HG03565 (cell line): ENCODE results near the gene ACSBG1.

Source experiments
- ATAC-seq: cut with Tn5 transposase; IDR thresholded peaks from one replicate; pipeline ENCODE4 v1.9.1; 2021; ENCODE audit warnings: mild to moderate bottlenecking, moderate library complexity; ENCODE audit not compliant: unreplicated experiment

Gene ACSBG1

DNA sequence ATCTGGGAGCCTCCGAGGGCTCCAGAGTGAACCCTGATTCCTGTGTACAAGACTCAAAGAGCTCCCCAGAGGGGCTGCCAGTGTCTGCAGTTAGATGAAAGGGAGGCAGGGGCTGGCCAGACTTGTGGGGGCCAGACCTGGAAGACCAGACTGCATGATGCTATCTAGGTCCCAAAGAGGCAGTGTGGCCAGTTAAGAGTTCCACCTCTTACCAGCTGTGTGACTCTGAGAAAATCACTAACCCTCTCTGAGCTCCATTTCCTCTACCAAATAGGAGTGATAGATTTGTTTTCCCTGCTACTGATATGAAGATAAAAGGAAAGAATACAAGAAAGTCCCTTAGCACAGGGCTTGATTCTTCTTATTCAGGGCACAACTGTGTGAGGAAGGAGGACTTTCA, 29.0 kb downstream of the ACSBG1 start:
- no peak for ATAC-seq

DNA sequence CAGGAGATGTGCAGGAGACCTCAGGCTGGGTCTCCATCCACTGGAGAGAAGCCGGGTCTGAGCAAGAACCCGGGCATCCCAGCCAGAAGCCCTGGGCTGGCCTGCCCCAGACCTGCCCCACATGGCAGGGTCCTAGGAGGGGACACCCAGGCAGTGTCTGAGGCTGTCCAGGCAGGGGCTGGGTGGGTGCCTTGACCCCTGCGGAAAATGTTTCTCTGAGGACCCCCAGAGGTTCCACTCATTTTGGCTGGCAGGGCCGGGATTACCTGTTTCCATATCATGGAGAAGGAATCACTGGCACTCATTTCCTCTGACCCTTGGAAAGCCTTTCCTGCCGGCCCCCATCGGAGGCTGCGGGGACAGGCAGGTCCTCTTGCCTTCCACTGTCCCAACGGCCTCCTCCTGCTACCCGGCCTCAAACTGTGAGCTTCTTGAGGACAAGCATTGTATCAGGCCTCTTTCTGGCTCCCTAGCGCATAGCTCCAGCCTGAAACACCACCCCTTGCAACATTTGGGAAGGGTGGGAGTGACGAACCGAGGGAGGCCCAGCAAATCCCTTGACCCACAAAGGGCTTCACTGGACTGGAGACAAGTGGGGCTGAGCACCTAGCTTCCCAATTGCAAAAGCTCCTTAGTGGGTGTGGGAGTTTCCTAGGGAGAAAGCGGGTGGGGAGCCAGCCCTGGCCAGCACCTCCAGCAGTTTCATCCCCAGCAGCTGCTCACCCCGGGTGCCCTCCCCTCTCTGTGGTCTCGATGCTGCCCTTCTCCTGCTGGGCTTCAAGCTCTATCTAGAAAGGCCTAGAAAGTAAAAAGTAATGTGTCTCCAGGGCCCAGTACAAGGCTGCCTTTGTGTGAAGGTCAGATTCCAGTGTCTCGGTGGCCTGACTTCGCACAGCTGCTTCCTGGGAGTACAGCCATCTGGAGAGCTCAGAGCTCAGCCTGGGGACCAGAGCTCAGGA, 29.7 kb downstream of the ACSBG1 start:
- ATAC-seq: no peak

DNA sequence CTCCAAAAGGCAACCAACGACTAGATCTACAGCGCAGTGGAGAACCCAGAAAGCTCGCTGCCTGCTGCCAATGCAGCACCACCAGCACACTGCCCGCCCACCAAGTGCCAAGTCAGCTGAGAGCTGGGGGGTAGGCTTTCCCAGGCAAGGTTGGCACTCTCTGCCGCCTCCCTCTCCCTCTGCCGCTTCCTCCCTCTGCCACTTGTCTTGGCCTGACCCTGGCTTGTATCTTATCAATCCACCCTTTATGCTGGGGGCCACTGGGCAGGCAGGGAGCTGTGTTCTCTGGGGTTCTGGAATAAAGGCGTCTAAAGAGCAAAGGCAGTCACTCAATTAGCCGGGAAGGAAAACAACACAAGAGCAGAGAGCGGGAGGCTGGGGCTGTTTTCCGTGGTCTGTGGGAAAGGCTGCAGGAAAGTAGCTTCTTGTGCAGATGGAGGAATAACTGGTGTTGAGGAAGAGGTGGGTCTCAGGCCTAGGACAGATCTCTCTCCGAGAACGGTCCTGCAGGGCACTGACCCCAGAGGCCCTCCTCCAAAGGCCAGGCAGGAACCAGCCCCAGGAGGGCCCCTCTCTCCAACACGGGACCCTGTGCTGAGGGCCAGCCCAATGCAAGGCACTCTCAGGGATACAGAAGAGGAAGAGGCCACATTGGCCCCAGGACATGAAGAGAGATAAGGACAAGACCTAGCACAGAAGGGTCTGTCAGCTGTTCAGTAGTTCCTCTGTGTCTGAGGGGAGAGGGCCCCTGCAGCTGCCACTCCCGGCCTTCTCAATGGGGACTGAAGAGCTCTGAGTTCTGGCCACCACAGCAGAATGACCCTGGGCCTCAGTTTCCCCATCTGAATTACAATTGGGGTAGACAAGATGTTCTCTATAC, 30.8 kb downstream of the ACSBG1 start:
- no peak for ATAC-seq

DNA sequence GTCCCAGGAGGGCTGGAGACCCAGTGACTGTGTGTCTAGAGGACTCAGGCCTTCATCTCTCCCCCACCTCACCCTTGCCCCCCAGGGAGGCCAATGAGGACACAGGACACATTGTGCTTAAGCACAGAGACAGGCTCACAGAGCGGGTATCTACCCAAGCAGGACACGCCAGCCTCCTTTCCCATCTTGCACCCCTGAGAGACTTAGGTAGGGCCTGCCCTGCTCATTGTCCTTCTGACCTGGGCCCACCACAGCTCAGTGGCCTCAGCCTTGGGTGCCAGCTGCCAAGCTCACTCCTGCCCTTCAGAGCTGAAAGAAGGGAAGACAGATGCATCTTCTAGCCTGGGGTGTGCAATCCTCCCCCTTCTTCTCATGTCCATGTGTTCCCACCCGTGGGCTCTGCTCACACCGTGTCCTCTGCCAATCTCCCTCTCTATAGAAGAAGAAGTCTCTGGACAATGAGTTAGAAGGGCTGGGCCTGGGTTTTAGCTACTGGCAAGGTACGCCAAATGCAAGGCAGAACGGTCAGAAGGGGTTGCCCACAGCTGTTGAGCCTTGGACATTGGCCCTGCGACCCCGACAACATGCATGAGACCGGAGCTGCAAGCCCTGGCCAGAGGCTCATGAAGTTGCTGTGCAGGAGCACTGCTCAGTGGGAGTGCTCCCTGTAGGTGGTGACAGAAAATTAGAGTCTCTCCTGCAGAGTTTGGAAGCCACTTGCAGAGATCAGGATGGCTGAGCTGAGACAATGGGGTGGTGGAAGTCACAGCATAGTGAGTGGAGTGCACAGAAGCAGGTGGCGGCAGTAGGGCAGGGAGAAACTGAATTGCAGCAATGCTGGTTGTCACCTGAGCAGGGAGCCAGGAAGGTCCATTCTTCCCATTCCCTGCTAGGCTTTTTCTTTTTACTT, 32.8 kb downstream of the ACSBG1 start:
- ATAC-seq: no peak

DNA sequence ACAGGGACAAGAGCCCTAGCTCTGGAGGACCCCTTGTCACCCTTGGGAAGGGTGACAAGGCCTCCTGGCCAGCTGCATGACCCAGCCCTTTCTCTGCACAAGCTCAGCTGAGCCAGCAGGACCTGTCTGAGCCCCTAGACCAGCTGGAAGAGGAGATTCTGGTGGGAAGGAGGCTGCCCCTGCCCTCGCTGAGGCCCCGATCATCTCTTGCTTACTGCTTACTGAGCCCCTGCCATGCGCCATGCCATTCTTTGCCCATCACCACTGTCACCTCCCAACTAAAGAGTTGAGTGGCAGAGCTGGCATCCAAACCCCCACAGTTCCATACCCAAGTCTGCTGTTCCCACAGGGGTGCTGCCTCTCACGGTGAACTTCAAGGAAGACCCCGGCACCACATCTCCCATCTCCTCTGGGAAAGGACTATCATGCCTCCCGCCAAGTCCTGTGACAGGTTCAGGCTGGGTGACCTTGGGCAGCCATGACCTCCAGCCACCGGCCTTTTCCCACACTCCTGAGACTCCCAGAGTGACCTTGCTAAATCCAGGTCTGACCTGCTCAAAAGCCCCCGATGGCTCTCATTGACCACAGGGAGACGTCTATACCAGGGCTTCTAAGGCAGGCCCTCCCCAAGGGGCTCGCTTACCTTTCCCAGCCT, 34.0 kb downstream of the ACSBG1 start:
- ATAC-seq: no peak

DNA sequence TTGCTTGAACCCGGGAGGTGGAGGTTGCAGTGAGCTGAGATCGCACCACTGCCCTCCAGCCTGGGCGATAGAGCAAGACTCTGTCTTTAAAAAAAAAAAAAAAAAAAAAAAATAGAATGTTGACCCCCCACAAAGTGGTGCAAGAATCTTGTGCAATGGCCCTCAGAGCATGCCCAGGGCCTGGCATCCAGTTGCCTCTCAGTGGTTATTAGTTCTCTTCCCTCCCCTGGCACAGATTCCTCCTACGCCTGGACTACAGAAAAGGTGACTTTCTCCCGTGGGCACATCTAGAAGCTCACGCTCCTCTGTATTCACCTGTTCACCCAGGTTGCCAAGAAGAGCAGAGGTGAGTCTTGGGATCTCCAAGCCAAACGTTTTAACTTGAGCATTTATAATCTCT, 36.7 kb downstream of the ACSBG1 start:
- ATAC-seq: no peak

DNA sequence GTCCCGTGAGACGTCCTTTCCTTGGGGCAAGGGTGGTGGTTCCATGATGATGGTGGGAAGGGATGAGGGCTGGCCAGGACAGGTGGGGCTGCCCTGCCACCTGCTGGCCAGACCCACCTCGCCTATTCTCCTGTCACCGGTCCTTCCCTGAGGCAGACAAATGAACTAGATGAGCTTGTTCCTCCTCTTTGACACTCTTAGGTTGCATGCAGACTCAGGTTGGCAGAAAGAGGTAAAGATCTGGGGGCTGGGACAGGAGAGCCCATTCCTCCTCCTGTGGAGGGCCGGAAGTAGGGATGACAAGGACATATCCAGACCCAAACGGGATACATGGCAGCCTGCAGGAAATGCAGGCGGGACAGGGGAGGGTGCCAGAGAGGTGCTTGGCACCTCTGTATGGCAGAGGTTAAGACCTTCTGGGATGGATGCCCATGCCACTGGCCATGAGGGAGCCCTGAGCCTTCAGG, 38.6 kb downstream of the ACSBG1 start:
- no peak for ATAC-seq

DNA sequence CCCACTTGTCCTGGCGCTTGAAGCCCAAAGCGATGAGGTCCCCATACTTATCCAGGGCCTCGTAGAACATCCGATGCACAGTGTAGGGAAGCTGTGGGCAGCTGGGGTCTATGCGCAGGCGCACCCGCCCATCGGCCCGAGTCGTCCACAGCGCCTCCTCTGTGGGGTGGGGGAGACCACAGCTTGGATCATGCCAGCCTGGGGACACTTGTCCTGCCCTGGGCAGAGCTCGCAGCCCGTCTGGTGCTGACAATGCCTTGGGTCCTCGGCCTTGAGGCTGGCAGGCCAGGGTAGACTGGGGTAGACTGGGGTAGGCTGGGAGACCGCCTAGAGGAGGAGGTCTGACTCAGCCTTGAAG, 39.8 kb downstream of the ACSBG1 start:
- ATAC-seq: no peak

DNA sequence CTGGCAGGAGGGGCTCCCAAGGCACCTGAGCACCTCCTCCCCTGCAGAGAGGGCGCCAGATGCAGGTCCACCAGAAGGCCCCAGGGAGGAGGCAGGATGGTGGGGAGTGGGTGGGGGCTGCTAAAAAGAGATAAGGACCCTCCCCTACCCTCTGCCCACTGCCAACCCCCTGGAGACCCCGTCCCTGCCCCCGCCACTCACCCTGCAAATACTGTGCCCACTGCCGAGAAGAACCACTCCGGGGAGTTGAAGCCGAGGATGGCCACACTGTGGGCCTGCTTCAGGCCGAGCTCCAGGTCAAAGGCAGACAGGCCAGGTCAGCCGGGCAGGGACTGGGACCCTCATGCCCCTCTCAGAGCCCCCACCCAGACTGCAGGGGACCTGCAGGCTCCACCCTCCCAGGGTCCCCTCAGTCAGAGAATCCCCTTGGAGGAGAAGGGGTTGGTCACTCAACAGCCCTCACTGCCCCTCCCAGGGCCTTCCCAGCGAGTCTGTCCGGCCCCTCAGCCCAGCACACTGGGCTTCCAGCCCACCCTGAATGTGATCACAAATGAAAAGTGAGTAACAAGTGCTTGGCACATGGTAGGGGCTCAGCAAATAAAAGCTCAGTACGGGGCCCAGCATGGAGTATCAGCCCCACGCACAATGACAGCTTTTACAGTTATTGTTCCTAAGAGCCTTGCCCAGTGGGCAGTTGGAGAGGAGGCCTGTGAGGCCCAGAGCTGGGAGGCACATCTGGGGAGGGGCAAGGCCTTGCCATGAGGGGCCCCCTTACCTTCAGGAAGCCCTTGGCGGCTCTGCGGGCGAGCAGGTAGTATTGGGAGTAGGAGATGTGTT, 40.4 kb downstream of the ACSBG1 start:
- ATAC-seq: no peak

DNA sequence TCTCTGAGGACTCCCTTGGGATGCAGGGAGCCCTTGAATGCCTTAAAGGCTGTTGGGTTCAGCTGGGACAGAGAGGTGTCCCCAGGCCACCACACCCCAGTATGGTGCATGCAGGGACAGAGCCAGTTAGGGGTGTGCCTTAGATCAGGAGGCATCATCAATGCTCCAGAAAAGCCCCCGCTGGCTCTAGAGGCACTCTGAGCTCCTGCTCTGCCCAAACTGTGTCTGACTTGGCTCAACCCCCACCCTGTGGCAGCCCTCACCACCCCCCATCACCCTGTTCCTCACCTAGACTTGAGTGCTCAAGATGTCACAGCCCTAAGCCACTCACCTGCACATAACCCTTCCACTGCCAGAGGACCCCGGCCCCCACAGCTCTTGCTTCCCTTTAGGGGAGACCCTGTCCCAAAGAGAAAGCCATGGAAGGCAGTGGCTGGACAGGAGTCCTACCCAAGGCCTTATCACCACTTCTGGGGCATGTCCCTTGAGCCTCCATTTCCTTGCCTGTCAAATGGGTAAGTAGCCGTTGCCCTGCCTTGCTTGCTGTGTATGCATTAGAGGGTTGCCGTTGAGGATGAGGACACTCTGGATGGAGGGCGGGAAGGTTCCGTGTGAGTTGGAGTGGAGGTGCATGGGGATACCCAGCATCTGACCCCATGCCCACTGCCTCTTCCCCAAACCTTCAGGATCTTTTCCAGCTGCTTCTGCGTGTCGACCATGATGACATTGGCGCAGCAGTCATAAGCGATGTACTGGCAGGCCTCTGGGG, 41.4 kb downstream of the ACSBG1 start:
- ATAC-seq: no peak

DNA sequence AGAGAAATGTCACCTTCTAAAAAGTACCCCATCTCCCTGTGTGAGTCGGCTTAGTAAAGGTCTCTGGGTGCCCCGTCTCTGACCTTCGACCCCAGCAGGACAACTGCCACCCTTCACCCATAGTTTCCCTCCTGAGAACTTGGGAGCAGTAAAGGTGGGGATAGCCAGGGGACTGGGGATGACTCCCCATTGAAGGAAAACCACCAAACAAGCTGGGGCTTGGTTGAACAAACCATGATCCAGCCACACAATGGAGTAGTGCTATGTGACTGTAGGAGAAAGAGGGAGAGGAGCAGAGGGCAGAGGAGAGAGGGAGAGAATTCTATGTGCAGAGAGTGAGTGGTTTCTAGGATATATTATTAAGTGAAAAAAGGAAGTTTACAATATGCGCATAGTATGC, 51.5 kb downstream of the ACSBG1 start:
- ATAC-seq: no peak

DNA sequence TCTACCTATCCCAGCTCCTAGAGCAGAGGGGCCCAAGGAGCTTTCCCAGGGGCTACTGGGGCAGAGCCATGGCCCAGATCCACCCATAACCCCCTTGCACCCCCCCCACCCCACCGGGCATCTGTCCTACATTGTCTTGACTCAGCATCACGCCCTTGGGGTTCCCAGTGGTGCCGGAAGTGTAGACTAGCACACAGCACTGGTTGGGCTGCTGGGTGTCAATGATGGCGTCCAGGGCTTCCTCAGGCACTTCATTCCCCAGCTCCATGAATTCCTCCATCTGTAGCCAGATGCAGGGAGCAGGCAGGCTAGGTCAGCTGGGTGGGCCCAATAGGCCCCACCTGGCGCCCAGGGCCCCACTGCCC, 52.0 kb downstream of the ACSBG1 start:
- no peak for ATAC-seq

DNA sequence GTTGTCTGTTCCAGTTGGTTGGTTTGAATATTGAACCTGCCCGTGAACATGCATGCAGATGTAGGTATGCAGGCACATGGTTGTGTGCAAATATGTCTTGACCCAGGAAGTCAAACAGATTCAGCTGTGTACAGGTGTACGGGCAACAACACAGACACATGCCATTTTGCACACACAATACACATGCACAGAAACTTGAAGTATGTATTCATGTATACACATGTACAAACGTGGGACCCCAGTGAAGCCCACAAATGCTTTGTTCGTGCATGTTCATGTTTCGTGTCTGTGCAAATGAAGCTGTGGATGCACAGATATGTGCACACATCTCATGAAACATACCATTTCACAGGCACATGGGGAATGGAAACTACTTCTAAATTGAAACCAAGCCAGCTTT, 54.5 kb downstream of the ACSBG1 start:
- ATAC-seq: no peak

DNA sequence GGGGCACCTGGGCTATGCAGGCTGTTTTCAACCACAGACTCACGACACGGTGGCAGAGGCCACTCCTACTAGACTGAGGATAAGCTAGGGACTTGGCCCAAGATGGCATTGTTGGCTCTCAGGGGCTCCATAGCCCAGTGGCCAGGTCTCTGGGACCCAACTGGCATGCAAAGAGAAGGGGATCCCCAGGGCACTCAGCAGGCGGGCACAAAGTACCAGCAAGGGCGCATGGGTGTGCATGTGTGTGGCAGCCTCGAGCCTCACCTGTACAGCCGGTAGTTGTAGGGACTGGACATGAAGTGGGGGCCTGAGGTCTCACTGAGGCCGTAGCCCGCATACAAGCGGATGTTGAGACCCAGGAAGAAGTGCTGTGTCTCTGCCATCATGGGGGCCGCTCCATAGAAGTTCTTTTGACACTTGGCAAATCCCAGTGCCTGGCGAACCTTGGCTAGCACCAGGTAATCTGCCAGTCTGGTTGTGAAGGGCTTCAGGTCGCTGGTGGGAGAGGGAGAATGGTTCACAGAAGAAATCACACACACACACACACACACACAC, 55.0 kb downstream of the ACSBG1 start:
- ATAC-seq: no peak

DNA sequence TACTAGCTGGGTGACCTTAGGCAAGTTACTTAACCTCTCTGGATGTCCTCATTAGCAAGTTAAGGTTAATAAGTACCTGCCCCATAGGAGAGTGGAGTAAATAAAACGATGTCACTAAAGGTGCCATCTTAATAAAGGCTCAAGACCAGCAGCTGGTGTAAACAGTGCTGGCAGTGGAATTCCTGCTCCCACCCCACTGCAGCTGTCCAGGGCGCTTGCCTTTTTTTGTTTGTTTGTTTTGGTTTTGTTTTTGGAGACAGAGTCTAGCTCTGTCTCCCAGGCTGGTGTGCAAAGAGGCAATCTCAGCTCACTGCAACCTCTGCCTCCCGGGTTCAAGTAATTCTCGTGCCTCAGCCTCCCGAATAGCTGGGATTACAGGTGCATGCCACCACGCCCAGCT, 56.3 kb downstream of the ACSBG1 start:
- no peak for ATAC-seq

DNA sequence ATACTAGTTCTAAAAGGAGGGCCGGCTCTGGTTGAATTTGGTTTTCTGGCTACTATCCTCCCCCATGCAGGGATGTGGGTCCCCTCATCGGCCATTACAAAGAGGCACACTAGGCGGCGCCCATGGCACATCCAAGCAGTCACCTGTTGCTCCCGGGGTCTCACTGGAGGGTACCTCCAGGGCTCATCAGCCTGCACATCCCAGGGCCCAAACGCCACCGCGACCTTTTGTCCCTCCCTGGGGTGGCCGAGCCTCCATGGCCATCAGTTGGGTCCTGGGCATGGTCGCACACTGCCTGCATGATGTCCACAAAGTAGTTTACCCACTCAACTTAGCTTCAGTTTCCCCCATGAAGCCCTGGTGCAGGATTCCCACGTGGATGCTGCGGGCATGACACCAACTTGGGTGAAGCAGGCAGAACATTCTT, 56.9 kb downstream of the ACSBG1 start:
- no peak for ATAC-seq

DNA sequence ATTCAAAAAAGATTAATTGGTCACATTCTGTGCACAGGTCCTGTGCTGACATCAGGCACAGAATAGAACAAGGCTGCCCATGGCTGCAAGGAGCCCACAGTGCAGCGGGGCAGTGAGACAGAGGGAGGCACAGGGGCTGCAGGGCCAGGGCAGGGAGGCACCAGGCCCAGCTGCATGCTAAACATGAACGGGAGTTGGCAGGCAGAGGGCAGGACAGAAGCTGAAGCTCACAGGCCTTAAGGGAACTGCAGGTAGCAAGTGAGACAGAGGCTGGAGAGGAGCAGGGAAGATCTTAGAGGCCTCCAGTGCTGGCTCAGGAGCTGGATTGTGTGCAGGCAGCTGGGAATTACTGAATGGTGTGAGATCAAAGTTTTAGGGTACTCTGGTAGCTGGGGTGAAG, 59.0 kb downstream of the ACSBG1 start:
- ATAC-seq: no peak

DNA sequence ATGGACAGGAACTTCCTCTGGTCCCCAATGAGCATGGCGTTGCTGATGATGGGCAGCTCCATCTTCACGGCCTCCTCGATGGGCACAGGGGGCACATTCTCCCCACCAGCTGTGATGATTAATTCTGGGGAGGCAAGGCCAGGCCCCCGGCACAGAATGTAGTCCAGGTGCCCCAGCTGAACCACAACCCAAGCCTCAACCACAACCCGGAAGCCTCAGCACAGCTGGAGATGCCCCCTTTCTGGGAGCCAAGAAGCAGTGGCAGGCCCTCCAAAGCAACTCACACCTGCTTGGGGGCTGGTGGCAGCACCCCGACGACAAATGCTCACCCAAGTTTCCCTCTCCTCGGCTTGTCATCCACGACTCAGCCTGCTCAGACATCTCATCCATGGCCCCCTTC, 60.0 kb downstream of the ACSBG1 start:
- ATAC-seq: no peak
